Measurements from ENCODE around the gene GNB1. TPM values are rescaled to one million over a fixed set of nuclear protein-coding genes. Genes with fewer than 3 reads are reported as not detected.

Gene GNB1
- total and polyA plus RNA-seq, 2 experiments from 2014 or later = 85.5 to 196 TPM

DNA sequence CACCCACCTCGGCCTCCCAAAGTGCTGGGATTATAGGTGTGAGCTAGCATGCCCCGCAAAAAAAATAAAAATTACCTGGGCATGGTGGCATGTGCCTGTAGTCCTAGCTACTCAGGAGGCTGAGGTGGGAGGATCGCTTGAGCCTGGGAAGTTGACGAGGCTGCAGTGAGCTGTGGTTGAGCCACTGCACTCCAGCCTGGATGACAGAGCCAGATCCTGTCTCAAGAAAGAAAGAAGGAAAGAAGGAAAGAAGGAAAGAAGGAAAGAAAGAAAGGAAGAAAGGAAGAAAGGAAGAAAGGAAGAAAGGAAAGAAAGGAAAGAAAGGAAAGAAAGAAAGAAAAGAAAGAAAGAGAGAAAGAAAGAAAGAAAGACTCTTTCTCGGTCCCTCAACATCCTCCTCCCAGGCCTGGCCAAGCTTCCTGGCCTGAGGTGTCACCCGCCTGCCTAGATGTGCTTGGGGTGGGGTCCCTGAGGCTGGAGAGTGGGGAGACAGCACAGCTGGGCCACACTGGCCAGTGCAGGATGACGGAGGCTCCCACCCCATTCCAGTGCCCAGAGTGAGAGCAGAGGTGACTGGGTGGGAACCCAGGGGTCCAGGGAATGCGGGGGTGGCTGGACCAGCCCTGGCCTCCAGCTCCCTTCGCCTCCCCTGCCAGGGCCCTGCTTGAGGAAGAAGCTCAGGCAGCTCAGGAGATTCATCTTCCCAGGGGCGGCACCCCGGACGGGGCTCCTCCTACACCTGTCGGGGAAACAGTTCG, 10.2 kb upstream of the GNB1 start:
- DNase-seq (ENCODE audit: low read depth in 1 of 2, low spot score in 1 of 2) = no peak
- no peaks in the 10 kb centered on the region for H3K27me3 ChIP-seq
- no peak overlapping the region for H3K27ac ChIP-seq
- no peaks in the 10 kb centered on the region for H3K4me1 ChIP-seq (ENCODE audit: low read depth)
- no peak for TF ChIP-seq CTCF (IDR thresholded peaks at IDR 0.05; ENCODE audit: low read depth, low read length)
- H3K36me3 ChIP-seq = no peaks in the 10 kb centered on the region
- H3K4me3 ChIP-seq = no peak overlapping the region
- H3K9me3 ChIP-seq (ENCODE audit: low read depth) = no peaks in the 10 kb centered on the region

GRCh38 chr1:1899967-1900327, 9.1 kb upstream of the GNB1 start:
- no peak for TF ChIP-seq CTCF (IDR thresholded peaks at IDR 0.05; ENCODE audit: low read depth, low read length)
- no peak overlapping the region for H3K4me3 ChIP-seq
- DNase-seq (ENCODE audit: low read depth in 1 of 2, low spot score in 1 of 2) = no peak

GRCh38 chr1:1899266-1899966, 8.5 kb upstream of the GNB1 start:
- no peak for TF ChIP-seq CTCF (IDR thresholded peaks at IDR 0.05; ENCODE audit: low read depth, low read length)
- Histone ChIP-seq H3K27ac (no peak overlapping the region), H3K36me3 (no peaks in the 10 kb centered on the region), H3K27me3 (no peaks in the 10 kb centered on the region), H3K4me1 (ENCODE audit: low read depth) (peaks cover 10% of the 10 kb centered on the region), H3K9me3 (ENCODE audit: low read depth) (no peaks in the 10 kb centered on the region), H3K4me3 (no peak overlapping the region)
- DNase-seq (ENCODE audit: low read depth in 1 of 2, low spot score in 1 of 2) = no peak

More at GRCh38 chr1:1899967-1900327, 9.1 kb upstream of the GNB1 start:
- H3K27me3 ChIP-seq = no peaks in the 10 kb centered on the region
- H3K4me1 ChIP-seq (ENCODE audit: low read depth) = peaks cover 5% of the 10 kb centered on the region
- no peaks in the 10 kb centered on the region for H3K9me3 ChIP-seq (ENCODE audit: low read depth)
- no peak overlapping the region for H3K27ac ChIP-seq
- H3K36me3 ChIP-seq = no peaks in the 10 kb centered on the region

DNA sequence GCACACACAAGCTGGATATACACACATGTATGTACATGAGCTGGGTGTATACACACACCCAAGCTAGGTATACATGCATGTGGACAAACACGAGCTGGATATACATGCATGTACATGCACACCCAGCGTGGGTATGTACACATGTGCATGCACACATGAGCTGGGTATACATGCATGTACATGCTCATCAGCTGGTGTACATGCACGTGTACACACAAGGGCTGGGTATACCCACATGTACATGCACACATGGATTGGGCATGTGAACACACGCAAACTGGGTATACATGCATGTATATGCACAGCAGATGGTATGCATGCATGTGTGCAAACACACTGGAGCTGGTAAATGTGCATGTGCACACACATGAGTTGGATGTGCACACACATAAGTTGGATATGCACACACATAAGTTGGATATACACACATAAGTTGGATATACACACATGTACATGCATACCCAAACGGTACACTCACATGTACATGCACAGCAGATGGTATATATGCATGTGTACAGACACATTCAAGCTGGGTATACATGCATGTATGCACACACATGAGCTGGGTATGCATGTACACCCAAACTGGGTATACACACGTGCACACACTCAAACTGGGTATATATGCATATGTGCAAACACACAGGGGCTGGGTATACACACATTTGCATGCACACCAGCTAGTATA, 7.5 kb upstream of the GNB1 start:
- Histone ChIP-seq H3K9me3 (ENCODE audit: low read depth) (no peaks in the 10 kb centered on the region), H3K27ac (no peak overlapping the region), H3K27me3 (no peaks in the 10 kb centered on the region), H3K4me1 (ENCODE audit: low read depth) (peaks cover 11% of the 10 kb centered on the region), H3K4me3 (no peak overlapping the region), H3K36me3 (no peaks in the 10 kb centered on the region)
- TF ChIP-seq CTCF (IDR thresholded peaks at IDR 0.05; ENCODE audit: low read depth, low read length) = no peak
- no peak for DNase-seq (ENCODE audit: low read depth in 1 of 2, low spot score in 1 of 2)

DNA sequence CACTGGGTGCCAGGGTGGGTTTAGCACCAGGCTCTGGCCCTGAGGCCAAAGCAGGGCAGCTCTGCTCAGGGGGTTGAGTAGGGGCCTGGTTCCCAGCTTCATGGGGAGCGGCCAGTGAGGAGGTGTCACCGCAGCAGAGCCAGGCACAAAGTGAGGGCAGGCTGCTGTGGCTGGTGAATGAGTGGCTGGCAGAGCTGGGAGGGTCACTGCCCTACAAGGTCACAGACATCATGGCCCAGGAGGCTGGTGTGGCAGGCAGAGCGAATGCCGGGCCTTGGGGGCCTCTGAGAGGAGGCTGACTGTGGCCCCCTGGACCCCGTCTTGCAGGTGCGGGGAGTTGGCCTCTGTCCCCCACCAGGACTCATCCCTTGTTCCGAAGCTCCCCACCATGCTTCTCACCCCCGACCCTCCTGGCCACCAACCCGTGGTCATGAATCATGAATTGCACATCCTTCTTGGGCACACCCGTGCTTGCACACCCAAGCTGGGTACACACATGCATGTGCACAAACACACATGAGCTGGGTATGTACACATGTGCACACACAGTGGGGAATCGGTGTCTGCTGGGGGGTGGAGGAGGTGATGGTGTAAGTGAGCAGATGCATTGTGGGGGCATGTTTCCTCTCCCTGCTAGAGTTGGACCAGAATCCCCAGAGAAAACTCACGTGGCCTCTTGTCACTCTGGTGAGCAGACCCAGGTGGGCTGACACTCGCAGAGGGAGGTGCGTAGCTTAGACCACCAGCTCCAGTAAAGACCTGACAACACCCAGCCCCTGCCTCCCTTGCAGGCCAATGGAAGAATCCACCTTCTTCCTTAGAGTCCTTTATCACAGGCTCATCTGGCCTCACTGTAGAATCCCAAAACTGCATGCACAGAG, 4.8 kb upstream of the GNB1 start:
- H3K4me1 ChIP-seq (ENCODE audit: low read depth) = peaks cover 18% of the 10 kb centered on the region
- H3K27me3 ChIP-seq = no peaks in the 10 kb centered on the region
- DNase-seq (ENCODE audit: low read depth in 1 of 2, low spot score in 1 of 2) = no peak
- H3K9me3 ChIP-seq (ENCODE audit: low read depth) = no peaks in the 10 kb centered on the region
- no peak for TF ChIP-seq CTCF (IDR thresholded peaks at IDR 0.05; ENCODE audit: low read depth, low read length)
- H3K27ac ChIP-seq = no peak overlapping the region
- no peak overlapping the region for H3K4me3 ChIP-seq
- H3K36me3 ChIP-seq = no peaks in the 10 kb centered on the region

All from cardiac muscle cell (in vitro differentiated cells and primary cell).